ENCODE results near the gene STAU1. TPM values are rescaled to one million over a fixed set of nuclear protein-coding genes. Genes with fewer than 3 reads are reported as not detected.

The STAU1 gene
- total RNA-seq, 1 experiment from 2014 or later: 147 TPM

Other genes starting within 250 kb of the STAU1 start
- gene CSE1L, start 142.0 kb downstream of the STAU1 start, total RNA-seq (2022): 208 and 226 TPM in 2 replicates
- gene DDX27, start 31.1 kb upstream of the STAU1 start, total RNA-seq (2022): 87.3 and 96.0 TPM in 2 replicates
- gene ZNFX1, start 89.7 kb upstream of the STAU1 start, total RNA-seq (2022): 94.1 and 156 TPM in 2 replicates